Sigmoid colon (tissue), 4 donors: ENCODE data around the gene PLCH1.

Experiments
- EP300 ChIP-seq, 4 donors: sonication (generic); formaldehyde crosslinking; IDR thresholded peaks; one replicate each; pipeline ENCODE4 v1.6.1; 2017; ENCODE audit warnings: antibody characterized with exemption in 4 of 4
- POLR2A ChIP-seq, 2 donors: fragments of 450-650 bp; IDR thresholded peaks; one replicate each; pipeline ENCODE4 v1.6.1; 2016; ENCODE audit warnings: antibody characterized with exemption in 2 of 2, mild to moderate bottlenecking in 2 of 2, moderate library complexity in 2 of 2
- POLR2AphosphoS5 ChIP-seq, 4 donors: sonication (generic); formaldehyde crosslinking; IDR thresholded peaks; one replicate each; pipeline ENCODE4 v1.6.1; 2017; ENCODE audit warnings: antibody characterized with exemption in 4 of 4
- TF ChIP-seq, protein P1 (sequence below), 4 experiments: fragments of 450-650 bp in 3 of 4; fragments of 200-600 bp in 1 of 4; IDR thresholded peaks; one replicate each; pipeline ENCODE4 v1.5.1; 2016 to 2019; ENCODE audit warnings: antibody characterized with exemption in 4 of 4, mild to moderate bottlenecking in 3 of 4, moderate library complexity in 2 of 4

DNA sequence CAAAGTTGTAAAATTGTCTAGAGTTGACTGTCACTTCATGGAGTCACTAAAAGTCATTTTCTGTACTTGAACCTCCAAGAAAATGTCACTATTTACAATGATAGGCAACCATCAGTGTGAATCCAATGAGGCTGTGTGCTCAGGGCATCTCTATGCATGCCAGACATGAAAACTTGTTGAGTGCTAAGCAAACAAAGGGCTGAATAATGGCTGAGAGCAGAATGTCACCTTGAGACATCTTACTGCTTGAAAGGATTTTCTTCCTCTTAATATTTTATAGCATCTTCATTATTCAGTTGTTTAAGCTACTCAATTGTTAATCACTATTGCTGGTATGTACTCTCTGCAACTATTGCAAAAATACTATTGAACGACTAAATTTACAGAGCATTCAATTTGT lies 184.7 kb downstream of the PLCH1 start:
- no peak for TF ChIP-seq POLR2AphosphoS5 (IDR thresholded peaks at IDR 0.05)
- TF ChIP-seq, protein P1, sequence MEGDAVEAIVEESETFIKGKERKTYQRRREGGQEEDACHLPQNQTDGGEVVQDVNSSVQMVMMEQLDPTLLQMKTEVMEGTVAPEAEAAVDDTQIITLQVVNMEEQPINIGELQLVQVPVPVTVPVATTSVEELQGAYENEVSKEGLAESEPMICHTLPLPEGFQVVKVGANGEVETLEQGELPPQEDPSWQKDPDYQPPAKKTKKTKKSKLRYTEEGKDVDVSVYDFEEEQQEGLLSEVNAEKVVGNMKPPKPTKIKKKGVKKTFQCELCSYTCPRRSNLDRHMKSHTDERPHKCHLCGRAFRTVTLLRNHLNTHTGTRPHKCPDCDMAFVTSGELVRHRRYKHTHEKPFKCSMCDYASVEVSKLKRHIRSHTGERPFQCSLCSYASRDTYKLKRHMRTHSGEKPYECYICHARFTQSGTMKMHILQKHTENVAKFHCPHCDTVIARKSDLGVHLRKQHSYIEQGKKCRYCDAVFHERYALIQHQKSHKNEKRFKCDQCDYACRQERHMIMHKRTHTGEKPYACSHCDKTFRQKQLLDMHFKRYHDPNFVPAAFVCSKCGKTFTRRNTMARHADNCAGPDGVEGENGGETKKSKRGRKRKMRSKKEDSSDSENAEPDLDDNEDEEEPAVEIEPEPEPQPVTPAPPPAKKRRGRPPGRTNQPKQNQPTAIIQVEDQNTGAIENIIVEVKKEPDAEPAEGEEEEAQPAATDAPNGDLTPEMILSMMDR (IDR thresholded peaks at IDR 0.05): no peak
- no peak for TF ChIP-seq EP300 (IDR thresholded peaks at IDR 0.05)
- TF ChIP-seq POLR2A (IDR thresholded peaks at IDR 0.05): no peak
